GM12872 (cell line): ENCODE measurements around the gene SPPL2C.

Experiments
- TF ChIP-seq, protein P1 (sequence below): IDR thresholded peaks from 3 replicates; pipeline ENCODE4 v1.5.1; 2011; ENCODE audit warnings: low read depth, mild to moderate bottlenecking, low read length, moderate library complexity; ENCODE audit not compliant: insufficient read depth

SPPL2C gene

DNA sequence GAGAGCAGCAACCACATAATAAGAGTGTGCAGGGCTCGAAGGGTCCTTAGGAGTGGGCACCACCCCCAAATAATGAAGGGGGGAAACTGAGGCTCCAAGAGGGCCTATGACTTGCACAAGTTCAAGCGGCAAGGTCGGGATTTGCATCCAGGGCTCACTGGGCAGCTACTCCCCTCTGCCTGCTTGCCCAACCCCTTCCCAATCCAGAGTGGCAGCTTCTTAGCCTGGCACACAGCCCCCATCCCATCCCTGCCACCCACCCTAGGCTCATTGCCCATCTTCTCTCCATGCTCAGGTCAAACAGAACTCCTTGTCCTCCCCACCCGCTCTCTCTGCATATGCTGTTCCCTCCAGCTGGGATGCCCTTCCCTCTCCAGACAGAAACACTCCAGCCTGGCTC is 2.4 kb downstream of the SPPL2C start:
- TF ChIP-seq, protein P1, sequence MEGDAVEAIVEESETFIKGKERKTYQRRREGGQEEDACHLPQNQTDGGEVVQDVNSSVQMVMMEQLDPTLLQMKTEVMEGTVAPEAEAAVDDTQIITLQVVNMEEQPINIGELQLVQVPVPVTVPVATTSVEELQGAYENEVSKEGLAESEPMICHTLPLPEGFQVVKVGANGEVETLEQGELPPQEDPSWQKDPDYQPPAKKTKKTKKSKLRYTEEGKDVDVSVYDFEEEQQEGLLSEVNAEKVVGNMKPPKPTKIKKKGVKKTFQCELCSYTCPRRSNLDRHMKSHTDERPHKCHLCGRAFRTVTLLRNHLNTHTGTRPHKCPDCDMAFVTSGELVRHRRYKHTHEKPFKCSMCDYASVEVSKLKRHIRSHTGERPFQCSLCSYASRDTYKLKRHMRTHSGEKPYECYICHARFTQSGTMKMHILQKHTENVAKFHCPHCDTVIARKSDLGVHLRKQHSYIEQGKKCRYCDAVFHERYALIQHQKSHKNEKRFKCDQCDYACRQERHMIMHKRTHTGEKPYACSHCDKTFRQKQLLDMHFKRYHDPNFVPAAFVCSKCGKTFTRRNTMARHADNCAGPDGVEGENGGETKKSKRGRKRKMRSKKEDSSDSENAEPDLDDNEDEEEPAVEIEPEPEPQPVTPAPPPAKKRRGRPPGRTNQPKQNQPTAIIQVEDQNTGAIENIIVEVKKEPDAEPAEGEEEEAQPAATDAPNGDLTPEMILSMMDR: no peak

DNA sequence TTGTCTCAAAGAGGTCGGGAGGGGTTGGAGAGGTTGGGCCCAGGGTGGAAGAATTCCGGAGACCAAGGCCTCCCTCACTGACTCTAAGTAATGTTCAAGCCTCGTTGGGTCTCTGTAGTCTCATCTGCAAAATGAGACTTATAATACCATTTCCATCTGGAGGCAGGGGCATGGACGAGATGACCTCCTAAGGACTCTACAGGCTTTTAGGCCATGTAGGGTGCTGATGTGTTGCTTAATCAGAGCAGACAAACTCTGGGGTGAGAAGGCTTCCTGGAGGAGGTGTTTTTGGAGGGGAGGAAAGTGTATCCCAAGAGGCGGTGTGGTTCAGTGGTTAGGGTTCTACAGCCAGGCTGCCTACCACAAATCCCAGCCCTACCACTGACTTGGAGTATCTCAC is 3.1 kb downstream of the SPPL2C start:
- TF ChIP-seq, protein P1: no peak

DNA sequence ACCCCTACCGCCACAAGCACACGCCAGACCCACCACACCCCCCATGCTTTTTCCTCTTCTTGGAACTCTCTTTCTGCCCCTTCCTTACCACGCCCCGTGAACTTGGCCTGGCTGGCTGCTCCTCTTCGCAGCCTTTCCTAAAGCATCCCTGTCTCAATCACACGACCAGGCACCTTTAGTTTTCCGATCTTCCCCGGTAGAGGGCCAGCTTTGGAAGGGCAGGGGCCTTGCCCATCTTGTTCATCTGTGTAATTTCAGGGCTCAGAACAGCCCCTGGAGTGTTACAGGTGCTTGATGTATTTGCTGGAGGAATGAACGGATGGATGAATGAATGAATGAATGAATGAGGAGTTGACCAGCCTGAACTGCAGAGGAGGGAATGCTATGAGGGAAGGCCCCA is 3.7 kb downstream of the SPPL2C start:
- TF ChIP-seq, protein P1: no peak

DNA sequence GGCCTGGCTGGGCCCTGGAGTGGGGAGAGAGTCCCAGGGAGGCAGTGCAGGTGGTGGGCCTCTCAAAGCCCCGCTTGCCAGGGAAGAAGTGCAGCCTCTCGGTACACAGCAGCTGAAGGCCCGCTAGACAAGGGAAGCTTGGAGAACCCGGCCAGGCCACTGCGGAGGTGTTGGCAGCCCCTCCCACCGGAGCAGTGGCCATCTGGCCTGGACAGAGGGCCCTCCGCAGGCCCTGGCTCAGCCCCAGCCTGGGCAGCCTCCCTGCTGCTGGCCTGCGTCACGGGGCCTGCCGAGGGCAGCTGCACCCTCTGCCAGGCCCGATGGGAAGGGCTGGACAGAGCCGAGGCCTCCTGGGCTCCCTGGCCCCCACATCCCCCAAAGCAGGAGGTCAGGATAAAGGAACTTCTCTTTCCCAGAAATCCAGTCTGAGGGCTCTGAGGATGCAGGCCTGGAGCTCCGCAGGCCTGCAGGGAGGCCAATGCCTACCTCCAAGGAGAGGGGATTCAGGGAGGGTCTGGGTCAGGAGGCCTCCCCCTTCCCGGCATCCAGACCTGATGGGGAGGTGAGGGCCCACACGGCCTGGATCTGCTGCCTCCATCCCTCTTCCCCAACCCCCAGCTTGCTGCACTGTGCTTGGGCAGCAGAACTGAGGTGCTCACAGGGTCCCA is 4.3 kb downstream of the SPPL2C start:
- TF ChIP-seq, protein P1: no peak

DNA sequence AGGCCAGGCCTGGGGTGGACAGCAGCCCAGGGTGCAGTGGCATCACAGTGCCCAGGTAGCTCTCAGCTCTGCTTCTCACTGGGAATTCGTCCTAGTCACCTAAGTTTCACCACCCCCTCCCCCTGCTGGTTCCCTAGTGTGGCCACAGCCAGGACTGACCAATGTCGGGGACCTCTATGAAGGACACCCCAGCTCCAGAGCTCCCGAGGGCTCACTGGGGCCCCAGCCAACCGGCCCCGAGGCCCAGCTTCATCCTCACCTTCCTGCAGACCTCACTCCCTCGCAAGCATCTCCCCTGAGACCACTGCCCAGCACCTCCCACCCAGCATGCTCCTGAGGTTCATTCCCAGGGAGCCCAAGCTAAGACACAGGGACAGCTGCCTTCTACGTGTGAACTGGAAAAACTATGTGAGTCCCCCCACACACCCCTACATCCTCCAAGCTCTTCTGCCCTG is 4.9 kb downstream of the SPPL2C start:
- TF ChIP-seq, protein P1: no peak

DNA sequence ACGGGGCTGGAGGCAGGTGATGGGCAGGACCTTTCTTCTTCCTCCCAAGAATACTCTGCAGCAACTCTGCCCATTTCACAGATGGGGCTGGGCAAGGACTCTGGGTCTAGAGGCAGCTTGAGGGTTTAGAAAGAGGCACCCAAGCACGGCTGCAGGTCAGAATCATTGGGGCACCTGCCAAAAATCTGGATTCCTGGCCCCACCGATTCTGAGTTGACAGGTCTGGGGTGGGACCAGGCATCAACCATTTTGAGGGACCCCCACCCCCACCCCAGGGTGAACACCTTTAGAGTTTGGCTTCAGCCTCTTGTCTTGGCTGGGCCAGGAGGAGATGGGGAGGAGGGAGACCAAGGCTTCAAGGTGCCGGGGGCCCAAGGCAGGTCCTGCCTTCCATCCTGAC is 5.3 kb downstream of the SPPL2C start:
- TF ChIP-seq, protein P1: no peak

DNA sequence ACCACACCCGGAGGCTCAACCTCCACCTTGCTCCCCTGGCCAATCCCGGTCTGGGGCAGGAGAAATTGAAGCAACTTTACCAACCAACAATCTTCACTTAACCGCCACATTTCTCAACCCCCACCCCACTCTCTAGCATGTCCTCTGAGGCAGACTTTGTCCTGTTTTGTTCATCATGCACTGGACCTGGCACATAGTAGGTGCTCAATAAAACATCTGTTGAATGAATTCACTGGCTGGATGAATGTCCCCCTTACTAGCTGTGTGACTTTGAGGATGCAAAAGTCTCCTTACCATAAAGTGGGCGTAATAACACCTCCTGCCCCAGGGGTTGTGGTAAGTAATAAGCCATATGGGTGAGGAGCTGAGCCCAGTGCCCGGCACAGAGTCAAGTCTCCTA is 5.8 kb downstream of the SPPL2C start:
- TF ChIP-seq, protein P1: no peak

DNA sequence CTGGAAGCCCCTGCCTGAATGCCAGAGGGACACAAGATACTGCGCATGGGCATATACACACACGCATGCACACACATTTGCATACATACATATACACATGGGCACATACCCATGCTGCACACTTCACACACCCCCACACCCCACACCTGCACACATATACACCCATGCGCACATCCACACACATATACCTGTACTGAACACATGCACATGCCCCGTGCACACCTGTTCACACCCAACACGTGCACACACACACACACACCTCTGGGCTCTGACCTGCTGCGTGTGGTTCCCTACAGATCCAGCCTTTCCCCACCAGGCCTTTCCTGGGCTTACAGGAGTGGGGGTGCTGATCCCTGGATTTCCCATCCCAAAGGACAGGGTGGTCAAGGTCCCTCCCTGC is 6.3 kb downstream of the SPPL2C start:
- TF ChIP-seq, protein P1: no peak
